DOHH2 (cell line): ENCODE results near the gene SLC46A2.

Experiments
- H3F3A ChIP-seq: fragments of 200-600 bp; sonication (generic), shearing (Covaris generic); 2 replicates; pipeline ENCODE4 v1.6.0; 2016; ENCODE audit warnings: antibody characterized with exemption, mild to moderate bottlenecking; ENCODE audit not compliant: control insufficient read depth, insufficient read depth
- H3K27ac ChIP-seq: fragments of 200-600 bp; sonication (generic); 2 replicates; pipeline ENCODE4 v1.5.1; 2014; ENCODE audit warnings: low read depth, mild to moderate bottlenecking, low read length, moderate library complexity
- H3K27me3 ChIP-seq: fragments of 200-600 bp; sonication (generic); 2 replicates; pipeline ENCODE4 v1.6.1; 2014; ENCODE audit warnings: mild to moderate bottlenecking, low read length, mixed read lengths; ENCODE audit not compliant: control insufficient read depth
- H3K36me3 ChIP-seq: fragments of 200-600 bp; sonication (generic); 2 replicates; pipeline ENCODE4 v1.6.1; 2014; ENCODE audit warnings: mild to moderate bottlenecking, low read length, moderate library complexity, mixed read lengths; ENCODE audit not compliant: control insufficient read depth
- H3K4me1 ChIP-seq: fragments of 200-600 bp; sonication (generic); 2 replicates; pipeline ENCODE4 v1.6.1; 2014; ENCODE audit warnings: mild to moderate bottlenecking, low read length, mixed read lengths; ENCODE audit not compliant: control insufficient read depth
- H3K4me2 ChIP-seq: fragments of 200-600 bp; sonication (generic); 2 replicates; pipeline ENCODE4 v1.6.0; 2014; ENCODE audit warnings: mild to moderate bottlenecking, low read length, moderate library complexity
- H3K4me3 ChIP-seq: fragments of 200-600 bp; sonication (generic); 2 replicates; pipeline ENCODE4 v1.5.1; 2014; ENCODE audit warnings: mild to moderate bottlenecking, low read length, mixed read lengths
- H3K79me2 ChIP-seq: fragments of 200-600 bp; sonication (generic); 2 replicates; pipeline ENCODE4 v1.6.1; 2014; ENCODE audit warnings: mild to moderate bottlenecking, low read length, mixed read lengths; ENCODE audit not compliant: control insufficient read depth
- H3K9me2 ChIP-seq: fragments of 200-600 bp; sonication (generic); replicated peaks from 2 replicates; pipeline ENCODE4 v1.6.1; 2014; ENCODE audit warnings: mild to moderate bottlenecking, low read length, mixed read lengths; ENCODE audit not compliant: control insufficient read depth
- H3K9me3 ChIP-seq: fragments of 200-600 bp; sonication (generic); 2 replicates; pipeline ENCODE4 v1.6.1; 2014; ENCODE audit warnings: antibody characterized with exemption, low read length, mixed read lengths; ENCODE audit not compliant: control insufficient read depth, insufficient read depth
- H4K20me1 ChIP-seq: fragments of 200-600 bp; sonication (generic); 2 replicates; pipeline ENCODE4 v1.6.0; 2014; ENCODE audit warnings: low read depth, mild to moderate bottlenecking, antibody characterized with exemption, low read length, moderate library complexity; ENCODE audit not compliant: control insufficient read depth, insufficient read depth
- EZH2phosphoT487 ChIP-seq: fragments of 200-600 bp; sonication (generic); IDR thresholded peaks from 2 replicates; pipeline ENCODE4 v1.6.1; 2017; ENCODE audit warnings: borderline replicate concordance, mild to moderate bottlenecking, antibody characterized with exemption, low read length, moderate library complexity, mixed read lengths
- TF ChIP-seq, protein P1 (sequence below): fragments of 200-600 bp; sonication (generic); IDR thresholded peaks from one replicate; pipeline ENCODE4 v1.5.1; 2014; ENCODE audit warnings: antibody characterized with exemption, mild to moderate bottlenecking, low read depth, low read length; ENCODE audit not compliant: poor library complexity, severe bottlenecking

Gene SLC46A2

DNA sequence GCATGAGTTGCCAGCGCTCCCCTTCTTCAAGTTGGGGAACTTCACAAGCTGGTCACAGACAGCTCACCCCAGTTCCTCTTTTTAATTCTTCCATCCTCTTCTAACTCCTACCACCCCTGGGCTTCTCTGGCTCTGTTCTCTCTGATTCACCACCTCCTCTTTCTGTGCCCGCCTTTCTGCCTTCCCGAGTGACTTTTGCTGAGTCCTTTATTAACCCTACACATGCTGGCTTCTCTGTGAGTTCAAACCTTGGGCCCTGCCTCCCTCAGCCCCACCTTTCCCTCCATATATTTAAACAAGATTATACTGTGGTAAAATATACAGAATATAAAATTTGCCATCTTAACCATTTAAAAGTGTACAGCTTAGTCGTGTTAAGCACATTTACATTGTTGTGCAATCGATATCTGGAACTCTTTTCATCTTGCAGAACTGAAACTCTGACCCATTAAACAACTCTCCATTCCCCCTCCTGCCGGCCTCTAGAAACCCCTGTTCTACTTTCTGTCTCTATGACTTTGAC, 32.0 kb downstream of the SLC46A2 start:
- H3K4me3 ChIP-seq: no peak overlapping the region
- H3K4me2 ChIP-seq: no peak overlapping the region
- no peaks in the 10 kb centered on the region for H4K20me1 ChIP-seq
- H3K27ac ChIP-seq: no peak overlapping the region
- H3K27me3 ChIP-seq: no peaks in the 10 kb centered on the region
- peaks cover 4% of the 10 kb centered on the region; the same call in 1 of the 2 replicates for H3F3A ChIP-seq
- no peaks in the 10 kb centered on the region for H3K9me2 ChIP-seq
- no peaks in the 10 kb centered on the region for H3K9me3 ChIP-seq
- H3K4me1 ChIP-seq: peaks cover 52% of the 10 kb centered on the region
- no peaks in the 10 kb centered on the region for H3K36me3 ChIP-seq
- no peak for TF ChIP-seq EZH2phosphoT487
- TF ChIP-seq, protein P1, sequence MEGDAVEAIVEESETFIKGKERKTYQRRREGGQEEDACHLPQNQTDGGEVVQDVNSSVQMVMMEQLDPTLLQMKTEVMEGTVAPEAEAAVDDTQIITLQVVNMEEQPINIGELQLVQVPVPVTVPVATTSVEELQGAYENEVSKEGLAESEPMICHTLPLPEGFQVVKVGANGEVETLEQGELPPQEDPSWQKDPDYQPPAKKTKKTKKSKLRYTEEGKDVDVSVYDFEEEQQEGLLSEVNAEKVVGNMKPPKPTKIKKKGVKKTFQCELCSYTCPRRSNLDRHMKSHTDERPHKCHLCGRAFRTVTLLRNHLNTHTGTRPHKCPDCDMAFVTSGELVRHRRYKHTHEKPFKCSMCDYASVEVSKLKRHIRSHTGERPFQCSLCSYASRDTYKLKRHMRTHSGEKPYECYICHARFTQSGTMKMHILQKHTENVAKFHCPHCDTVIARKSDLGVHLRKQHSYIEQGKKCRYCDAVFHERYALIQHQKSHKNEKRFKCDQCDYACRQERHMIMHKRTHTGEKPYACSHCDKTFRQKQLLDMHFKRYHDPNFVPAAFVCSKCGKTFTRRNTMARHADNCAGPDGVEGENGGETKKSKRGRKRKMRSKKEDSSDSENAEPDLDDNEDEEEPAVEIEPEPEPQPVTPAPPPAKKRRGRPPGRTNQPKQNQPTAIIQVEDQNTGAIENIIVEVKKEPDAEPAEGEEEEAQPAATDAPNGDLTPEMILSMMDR: no peak
- H3K79me2 ChIP-seq: no peaks in the 10 kb centered on the region

DNA sequence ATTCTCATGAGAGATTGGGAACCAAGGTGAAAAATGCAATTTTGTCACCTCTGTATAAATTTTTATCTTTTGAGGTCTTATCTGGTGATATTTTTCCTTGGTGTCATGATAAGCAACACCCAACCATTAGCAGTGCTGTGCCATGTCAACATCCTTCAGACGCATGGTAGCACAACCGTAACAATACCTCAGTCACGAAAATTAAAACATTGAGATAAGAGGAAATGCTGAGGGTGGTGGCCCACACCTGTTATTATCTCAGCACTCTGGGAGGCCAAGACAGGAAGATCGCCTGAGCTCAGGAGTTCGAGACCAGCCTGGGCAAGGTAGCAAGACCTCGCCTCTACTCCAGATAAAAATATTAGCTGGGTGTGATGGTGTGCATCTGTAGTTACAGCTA, 32.7 kb downstream of the SLC46A2 start:
- no peaks in the 10 kb centered on the region for H3K9me3 ChIP-seq
- H3K4me2 ChIP-seq: no peak overlapping the region
- H3K27ac ChIP-seq: no peak overlapping the region
- no peak for TF ChIP-seq EZH2phosphoT487
- TF ChIP-seq, protein P1: no peak
- H3K9me2 ChIP-seq: no peaks in the 10 kb centered on the region
- H3K79me2 ChIP-seq: no peaks in the 10 kb centered on the region
- peaks cover 45% of the 10 kb centered on the region for H3K4me1 ChIP-seq
- H4K20me1 ChIP-seq: no peaks in the 10 kb centered on the region
- H3K4me3 ChIP-seq: no peak overlapping the region
- H3F3A ChIP-seq: no peaks in the 10 kb centered on the region
- no peaks in the 10 kb centered on the region for H3K27me3 ChIP-seq
- no peaks in the 10 kb centered on the region; the same call in 1 of the 2 replicates for H3K36me3 ChIP-seq

DNA sequence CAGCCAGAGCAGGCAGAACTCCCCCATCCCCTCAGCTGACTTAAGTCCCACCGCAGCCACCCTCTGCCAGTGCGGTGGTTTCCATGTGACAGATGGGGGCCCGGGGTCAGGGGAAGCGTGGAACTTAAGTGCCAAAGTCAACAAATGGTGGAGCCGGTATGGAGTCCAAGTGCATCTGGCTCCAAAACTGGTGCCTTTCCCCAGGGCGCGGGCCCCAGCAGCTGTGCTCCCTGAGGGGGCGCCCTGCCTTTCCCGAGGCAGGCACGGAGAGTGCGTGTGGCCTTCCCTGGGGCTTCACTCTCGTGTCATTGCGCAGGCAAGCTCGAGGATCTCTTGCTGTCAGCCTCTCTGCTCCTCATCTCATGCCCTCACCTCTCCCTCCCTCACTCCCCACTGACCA, 33.8 kb downstream of the SLC46A2 start:
- Histone ChIP-seq H3K36me3 (no peaks in the 10 kb centered on the region; the same call in 1 of the 2 replicates), H3K9me3 (no peaks in the 10 kb centered on the region), H3K4me1 (peaks cover 34% of the 10 kb centered on the region), H3K9me2 (no peaks in the 10 kb centered on the region), H3K27ac (no peak overlapping the region), H3K4me3 (no peak overlapping the region), H3K4me2 (no peak overlapping the region), H4K20me1 (no peaks in the 10 kb centered on the region), H3K27me3 (no peaks in the 10 kb centered on the region), H3F3A (no peaks in the 10 kb centered on the region), H3K79me2 (no peaks in the 10 kb centered on the region)
- no peak for TF ChIP-seq EZH2phosphoT487
- TF ChIP-seq, protein P1: no peak

DNA sequence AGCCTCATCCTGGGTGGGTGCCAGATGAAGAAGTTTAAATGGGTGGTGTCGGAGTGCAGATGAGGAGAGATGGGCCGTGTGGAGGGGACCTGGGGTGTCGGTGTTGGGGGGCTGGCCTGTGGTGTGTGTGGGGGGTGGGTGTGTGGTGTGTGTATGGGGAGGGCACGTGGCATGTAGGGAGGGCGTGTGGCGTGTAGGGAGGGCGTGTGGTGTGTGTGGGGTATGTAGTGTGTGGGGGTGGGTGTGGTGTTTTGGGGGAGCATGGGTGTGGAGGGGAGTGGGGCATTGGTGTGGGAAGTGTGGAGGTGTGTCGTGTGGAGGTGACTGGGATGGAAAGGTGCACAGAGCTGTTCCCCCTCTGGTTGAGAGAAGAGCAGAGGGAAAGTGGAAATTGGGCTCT, 34.5 kb downstream of the SLC46A2 start:
- no peak overlapping the region for H3K27ac ChIP-seq

More for the DNA sequence above, 34.5 kb downstream of the SLC46A2 start:
- Histone ChIP-seq H3K4me3 (no peak overlapping the region), H3K4me1 (peaks cover 27% of the 10 kb centered on the region), H3F3A (no peaks in the 10 kb centered on the region), H3K9me2 (no peaks in the 10 kb centered on the region), H3K4me2 (no peak overlapping the region), H3K36me3 (no peaks in the 10 kb centered on the region; the same call in 1 of the 2 replicates), H3K79me2 (no peaks in the 10 kb centered on the region), H3K9me3 (no peaks in the 10 kb centered on the region), H3K27me3 (no peaks in the 10 kb centered on the region), H4K20me1 (no peaks in the 10 kb centered on the region)
- no peak for TF ChIP-seq EZH2phosphoT487
- TF ChIP-seq, protein P1: no peak
